Retinal pigment epithelial cell (primary cell): ENCODE results near the gene MAP6.
A peak's percentile ranks its signal among the peaks of the same experiment; 100 is the strongest.

Experiments
- DNase-seq: peaks from one replicate; pipeline ENCODE4 v3.0.0-alpha.2; 2010; ENCODE audit warnings: low read depth
- H3K4me3 ChIP-seq: 2 replicates; pipeline ENCODE4 v1.5.1; 2011; ENCODE audit warnings: mild to moderate bottlenecking, low read length, control low read depth, moderate library complexity
- TF ChIP-seq, protein P1 (sequence below): conservative IDR thresholded peaks from 2 replicates; pipeline ENCODE4 v1.5.1; 2011; ENCODE audit warnings: low read depth, low read length, control low read depth, inconsistent platforms

The MAP6 gene

GRCh38 chr11:75679566-75679965 is 10.7 kb upstream of the MAP6 start:
- TF ChIP-seq, protein P1, sequence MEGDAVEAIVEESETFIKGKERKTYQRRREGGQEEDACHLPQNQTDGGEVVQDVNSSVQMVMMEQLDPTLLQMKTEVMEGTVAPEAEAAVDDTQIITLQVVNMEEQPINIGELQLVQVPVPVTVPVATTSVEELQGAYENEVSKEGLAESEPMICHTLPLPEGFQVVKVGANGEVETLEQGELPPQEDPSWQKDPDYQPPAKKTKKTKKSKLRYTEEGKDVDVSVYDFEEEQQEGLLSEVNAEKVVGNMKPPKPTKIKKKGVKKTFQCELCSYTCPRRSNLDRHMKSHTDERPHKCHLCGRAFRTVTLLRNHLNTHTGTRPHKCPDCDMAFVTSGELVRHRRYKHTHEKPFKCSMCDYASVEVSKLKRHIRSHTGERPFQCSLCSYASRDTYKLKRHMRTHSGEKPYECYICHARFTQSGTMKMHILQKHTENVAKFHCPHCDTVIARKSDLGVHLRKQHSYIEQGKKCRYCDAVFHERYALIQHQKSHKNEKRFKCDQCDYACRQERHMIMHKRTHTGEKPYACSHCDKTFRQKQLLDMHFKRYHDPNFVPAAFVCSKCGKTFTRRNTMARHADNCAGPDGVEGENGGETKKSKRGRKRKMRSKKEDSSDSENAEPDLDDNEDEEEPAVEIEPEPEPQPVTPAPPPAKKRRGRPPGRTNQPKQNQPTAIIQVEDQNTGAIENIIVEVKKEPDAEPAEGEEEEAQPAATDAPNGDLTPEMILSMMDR: no peak
- no peak for DNase-seq
- no peak overlapping the region for H3K4me3 ChIP-seq

DNA sequence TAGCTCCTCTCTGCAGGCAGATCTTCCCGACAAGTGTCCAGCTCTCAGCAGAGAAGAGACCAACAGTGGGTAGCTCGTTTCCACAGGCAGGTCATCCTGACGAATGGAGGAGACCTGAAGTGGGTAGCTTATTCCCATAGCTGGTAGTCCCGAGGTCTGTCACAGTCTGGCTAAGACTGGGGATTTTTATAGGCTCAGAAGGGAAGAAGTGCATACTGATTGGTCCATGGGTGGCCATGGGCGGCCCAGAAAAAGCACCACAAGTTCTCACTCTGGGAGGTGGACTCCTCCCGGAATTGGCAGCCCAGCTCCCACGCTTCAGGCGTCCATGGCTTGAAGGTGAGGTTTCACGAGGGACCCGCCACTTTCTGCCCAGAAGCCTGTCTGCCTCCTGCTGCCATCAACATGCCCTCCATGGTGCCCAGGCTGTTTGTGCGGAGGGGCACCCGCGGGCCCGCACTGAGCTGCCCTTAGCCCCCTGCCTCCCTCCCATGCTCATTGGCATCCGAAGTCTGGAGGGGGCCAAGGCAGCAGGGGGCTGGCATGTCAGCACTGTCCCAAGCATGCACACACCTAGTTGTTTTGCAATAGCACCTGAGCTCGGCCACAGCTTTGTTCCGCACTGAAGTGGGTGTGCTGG is 9.9 kb upstream of the MAP6 start:
- TF ChIP-seq, protein P1: no peak
- H3K4me3 ChIP-seq: no peak overlapping the region

GRCh38 chr11:75677909-75678308 is 9.1 kb upstream of the MAP6 start:
- no peak overlapping the region for H3K4me3 ChIP-seq
- TF ChIP-seq, protein P1: no peak
- DNase-seq: no peak

More for the DNA sequence above, 9.9 kb upstream of the MAP6 start:
- DNase-seq: no peak

DNA sequence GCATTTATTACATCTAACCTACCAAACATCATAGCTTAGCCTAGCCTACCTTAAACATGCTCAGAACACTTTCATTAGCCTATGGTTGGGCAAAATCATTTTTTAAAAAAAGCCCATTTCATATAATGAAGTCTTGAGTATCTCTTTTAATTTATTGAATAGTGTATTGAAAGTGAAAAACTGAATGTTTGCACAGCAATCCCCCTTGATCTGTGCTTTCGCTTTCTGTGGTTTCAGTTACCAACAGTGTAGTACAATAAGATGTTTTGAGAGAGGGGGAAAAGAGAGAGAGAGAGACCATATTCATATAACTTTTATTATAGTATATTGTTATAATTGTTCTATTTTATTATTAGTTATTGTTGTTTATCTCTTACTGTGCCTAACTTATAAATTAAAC is 8.4 kb upstream of the MAP6 start:
- TF ChIP-seq, protein P1: no peak
- no peak for DNase-seq
- H3K4me3 ChIP-seq: no peak overlapping the region

DNA sequence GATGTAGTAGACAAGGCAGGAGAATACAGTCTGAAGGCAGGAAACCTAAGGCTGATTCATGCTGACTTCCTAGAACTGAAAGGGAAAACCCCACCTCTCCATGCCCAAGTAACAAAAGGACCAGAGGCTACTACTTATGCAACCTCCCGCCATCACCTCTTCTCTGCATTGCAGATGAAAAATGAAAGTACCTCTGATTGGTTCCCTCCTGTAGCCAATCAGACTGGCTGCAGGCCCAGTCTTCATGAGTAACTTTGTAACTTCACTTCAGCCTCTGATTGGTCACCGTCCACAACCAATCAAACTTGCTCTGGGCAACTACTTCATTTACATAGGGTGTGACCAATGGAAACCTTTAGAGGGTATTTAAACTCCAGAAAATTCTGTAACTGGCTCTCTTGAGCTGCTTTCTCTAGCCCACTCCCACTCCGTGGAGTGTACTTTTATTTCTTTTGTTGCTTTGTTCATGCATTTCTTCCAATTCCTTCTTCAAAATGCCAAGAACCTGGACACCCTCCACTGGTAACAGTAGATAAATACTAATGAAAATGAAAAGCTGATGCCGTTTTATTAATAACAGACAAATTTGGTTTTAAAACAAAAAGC is 5.2 kb upstream of the MAP6 start:
- H3K4me3 ChIP-seq: no peak overlapping the region
- TF ChIP-seq, protein P1: no peak
- DNase-seq: no peak

GRCh38 chr11:75667831-75668450 is 897 bp downstream of the MAP6 start:
- TF ChIP-seq, protein P1: no peak
- DNase-seq: no peak
- peak overlapping the region; percentile 32 for H3K4me3 ChIP-seq
